ENCODE data around the gene AKR1A1. TPM values are rescaled to one million over a fixed set of nuclear protein-coding genes. Genes with fewer than 3 reads are reported as not detected.

AKR1A1 gene
- total RNA-seq, 2 donors from 2014 or later = 203 to 263 TPM

DNA sequence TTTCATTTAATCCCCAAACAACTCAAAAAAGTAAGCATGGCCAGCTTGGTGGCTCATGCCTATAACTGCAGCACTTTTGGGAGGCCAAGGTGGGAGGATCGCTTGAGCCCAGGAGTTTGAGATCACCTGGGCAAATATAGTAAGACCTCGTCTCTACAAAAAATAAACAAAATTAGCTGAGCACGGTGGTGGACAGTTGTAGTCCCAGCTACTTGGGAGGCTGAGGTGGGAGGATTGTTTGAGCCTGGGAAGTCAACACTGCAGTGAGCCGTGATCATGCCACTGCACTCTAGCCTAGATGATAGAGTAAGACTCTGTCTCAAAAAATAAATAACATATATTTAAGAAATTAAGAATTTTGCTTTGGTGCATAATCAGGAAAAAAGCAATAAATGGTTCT, 6.1 kb upstream of the AKR1A1 start:
- no peak for TF ChIP-seq CTCF (IDR thresholded peaks at IDR 0.05)
- no peak for DNase-seq
- no peaks in the 10 kb centered on the region for H3K27me3 ChIP-seq
- H3K36me3 ChIP-seq = no peaks in the 10 kb centered on the region
- intact Hi-C loops (cut with DNase I) = no loop called here
- no peak overlapping the region for H3K9ac ChIP-seq (ENCODE audit: low read depth in 2 of 2, low read length in 2 of 2)
- no peaks in the 10 kb centered on the region for H3K4me1 ChIP-seq
- no peak overlapping the region for H3K27ac ChIP-seq
- no peaks in the 10 kb centered on the region for H3K9me3 ChIP-seq
- H3K4me3 ChIP-seq = no peak overlapping the region

DNA sequence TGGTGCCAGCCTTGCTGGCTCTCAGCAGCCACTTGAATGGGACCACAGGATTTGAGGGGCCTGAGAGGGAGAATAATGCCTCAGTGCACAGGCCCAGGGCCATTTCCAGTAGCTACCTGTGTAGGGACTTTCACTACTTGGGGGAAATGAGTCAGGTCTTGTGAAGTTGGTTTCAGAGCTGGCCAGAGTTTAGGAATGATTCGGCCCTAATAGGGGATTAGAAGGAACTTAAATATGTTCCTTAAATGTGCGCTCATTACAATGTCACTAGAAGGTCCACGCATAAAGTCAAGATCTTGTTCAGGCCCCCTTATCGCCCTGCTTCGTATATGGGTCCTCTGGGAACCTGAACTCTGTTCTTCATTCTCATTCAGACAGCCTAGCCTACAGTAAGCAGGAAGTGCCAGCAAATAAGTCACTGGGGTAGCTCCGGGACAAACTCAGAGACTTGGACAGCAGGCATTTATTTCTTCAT, 5.6 kb upstream of the AKR1A1 start:
- TF ChIP-seq CTCF (IDR thresholded peaks at IDR 0.05) = no peak
- Histone ChIP-seq H3K9ac (ENCODE audit: low read depth in 2 of 2, low read length in 2 of 2) (peak overlapping the region in 1 of 2 donors; percentile 46), H3K9me3 (no peaks in the 10 kb centered on the region), H3K4me3 (no peak overlapping the region), H3K36me3 (no peaks in the 10 kb centered on the region), H3K4me1 (no peaks in the 10 kb centered on the region), H3K27ac (no peak overlapping the region), H3K27me3 (no peaks in the 10 kb centered on the region)
- DNase-seq = no peak
- intact Hi-C loops (cut with DNase I) = no loop called here

- no peaks in the 10 kb centered on the region for H3K4me1 ChIP-seq
- no peak overlapping the region for H3K27ac ChIP-seq
- H3K9me3 ChIP-seq = no peaks in the 10 kb centered on the region
- H3K4me3 ChIP-seq = no peak overlapping the region
- no peaks in the 10 kb centered on the region for H3K36me3 ChIP-seq
- no peak for TF ChIP-seq CTCF (IDR thresholded peaks at IDR 0.05)
- H3K27me3 ChIP-seq = no peaks in the 10 kb centered on the region
- no peak overlapping the region for H3K9ac ChIP-seq (ENCODE audit: low read depth in 2 of 2, low read length in 2 of 2)
- intact Hi-C loops (cut with DNase I) = no loop called here
- DNase-seq = no peak
Observed at GRCh38 chr1:45545553-45546310, 4.9 kb upstream of the AKR1A1 start.

DNA sequence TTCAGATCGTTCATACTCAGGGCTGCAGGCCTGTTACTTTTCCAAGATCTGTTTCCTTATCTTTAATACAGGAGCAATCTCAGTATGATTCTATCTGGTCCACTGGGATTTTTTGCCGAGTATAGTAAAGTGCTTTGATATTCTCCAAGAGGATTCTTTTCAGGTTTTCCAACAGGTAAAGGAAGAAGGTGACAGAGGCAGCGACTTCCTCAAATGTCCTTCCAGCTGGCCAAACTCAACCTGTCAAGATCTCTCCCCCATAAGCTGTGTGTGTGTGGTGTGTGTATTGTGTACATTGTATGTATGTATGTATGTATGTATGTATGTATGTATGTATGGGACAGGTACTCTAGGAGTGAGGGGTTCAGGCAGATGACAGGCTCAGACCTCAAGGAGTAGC, 1.1 kb downstream of the AKR1A1 start:
- H3K9ac ChIP-seq (ENCODE audit: low read depth in 2 of 2, low read length in 2 of 2) = peak overlapping the region; percentile 75 to 96
- H3K4me3 ChIP-seq = peak overlapping the region; percentile 67
- no peak for TF ChIP-seq CTCF (IDR thresholded peaks at IDR 0.05)
- H3K4me1 ChIP-seq = no peaks in the 10 kb centered on the region
- H3K27me3 ChIP-seq = no peaks in the 10 kb centered on the region
- H3K9me3 ChIP-seq = no peaks in the 10 kb centered on the region
- intact Hi-C loops (cut with DNase I) = no loop called here
- no peaks in the 10 kb centered on the region for H3K36me3 ChIP-seq
- peak overlapping the region; percentile 89 for H3K27ac ChIP-seq
- DNase-seq = no peak

- DNase-seq = peak; percentile 63
- TF ChIP-seq CTCF (IDR thresholded peaks at IDR 0.05) = no peak
- Histone ChIP-seq H3K36me3 (no peaks in the 10 kb centered on the region), H3K4me1 (no peaks in the 10 kb centered on the region), H3K4me3 (no peak overlapping the region), H3K27ac (no peak overlapping the region), H3K27me3 (no peaks in the 10 kb centered on the region), H3K9me3 (no peaks in the 10 kb centered on the region), H3K9ac (ENCODE audit: low read depth in 2 of 2, low read length in 2 of 2) (peak overlapping the region in 1 of 2 donors; percentile 14)
- intact Hi-C loops (cut with DNase I) = no loop called here
Observed at GRCh38 chr1:45552331-45552730, 1.7 kb downstream of the AKR1A1 start.
